Testis (tissue), 2 donors: ENCODE results near the gene CPNE6.

Source experiments
- CTCF ChIP-seq, 3 experiments: fragments of 450-650 bp in 2 of 3; fragments of 200-600 bp in 1 of 3; sonication (generic) in 1 of 3; IDR thresholded peaks; one replicate each; pipeline ENCODE4 v1.5.1; 2016 to 2019; ENCODE audit warnings: antibody characterized with exemption in 3 of 3, mild to moderate bottlenecking in 2 of 3, moderate library complexity in 1 of 3
- POLR2A ChIP-seq: fragments of 450-650 bp; IDR thresholded peaks from one replicate; pipeline ENCODE4 v1.6.1; 2017; ENCODE audit warnings: antibody characterized with exemption, mild to moderate bottlenecking, moderate library complexity

- TF ChIP-seq POLR2A, result no peak
- no peak for TF ChIP-seq CTCF (IDR thresholded peaks at IDR 0.05)
Observed at GRCh38 chr14:24078146-24078545, 6.8 kb downstream of the CPNE6 start.
